GM12878 (cell line): ENCODE results near the gene NDUFC1.

Source experiments
- CEBPB ChIP-seq, 2 experiments: fragments of 150-350 bp in 1 of 2; IDR thresholded peaks; 2 replicates each; pipeline ENCODE4 v1.6.1; 2012 to 2014; ENCODE audit warnings: low read depth in 2 of 2, low read length in 2 of 2, borderline replicate concordance in 1 of 2, inconsistent platforms in 1 of 2
- CTCF ChIP-seq, 3 experiments: IDR thresholded peaks in 2 of 3; conservative IDR thresholded peaks in 1 of 3; 2 replicates each; pipeline ENCODE4 v1.5.1; 2011; ENCODE audit warnings: low read depth in 3 of 3, low read length in 3 of 3, mild to moderate bottlenecking in 3 of 3, control low read depth in 2 of 3, moderate library complexity in 2 of 3, inconsistent platforms in 1 of 3, mixed read lengths in 1 of 3; ENCODE audit not compliant: control insufficient read depth in 2 of 3, insufficient read depth in 1 of 3; ENCODE audit errors: extremely low read depth in 1 of 3
- FOS ChIP-seq: IDR thresholded peaks from 3 replicates; pipeline ENCODE4 v1.6.1; 2011; ENCODE audit warnings: borderline replicate concordance; ENCODE audit not compliant: insufficient read length; ENCODE audit errors: extremely low read depth
- RAD21 ChIP-seq: IDR thresholded peaks from 2 replicates; pipeline ENCODE4 v1.6.1; 2011; ENCODE audit warnings: mild to moderate bottlenecking, low read depth, low read length, moderate library complexity; ENCODE audit not compliant: insufficient read depth

GRCh38 chr4:139300431-139301112 lies 1.7 kb downstream of the NDUFC1 start:
- TF ChIP-seq CTCF (IDR thresholded peaks at IDR 0.05 in 2 of 3, conservative IDR thresholded peaks at IDR 0.05 in 1 of 3; ENCODE audit: control insufficient read depth in 2 of 3, extremely low read depth in 1 of 3, insufficient read depth in 1 of 3, low read depth in 3 of 3, low read length in 3 of 3) (no peak), FOS (no peak), RAD21 (no peak), CEBPB (IDR thresholded peaks at IDR 0.05; ENCODE audit: borderline replicate concordance in 1 of 2, low read depth in 2 of 2, low read length in 2 of 2) (no peak)
